Inflammatory macrophage treated with lipopolysaccharide for 4 hours (primary cell): ENCODE results near the gene PANK2.
A peak's percentile ranks its signal among the peaks of the same experiment; 100 is the strongest.
"Not testable (repeated sequence)": the region's sequence is repeated elsewhere in the genome, so short reads cannot be mapped to it uniquely, and the experiment has no call there.

Source experiments
- DNase-seq: peaks from one replicate; pipeline ENCODE4 v3.0.0-alpha.2; 2020

PANK2 gene

GRCh38 chr20:3871550-3872265, 17.5 kb upstream of the PANK2 start:
- DNase-seq: no peak

GRCh38 chr20:3873507-3873906, 15.7 kb upstream of the PANK2 start:
- DNase-seq: no peak

GRCh38 chr20:3874194-3874844, 14.9 kb upstream of the PANK2 start:
- no peak for DNase-seq

GRCh38 chr20:3875378-3875974, 13.7 kb upstream of the PANK2 start:
- DNase-seq: no peak

GRCh38 chr20:3876000-3876399, 13.2 kb upstream of the PANK2 start:
- DNase-seq: no peak

GRCh38 chr20:3876676-3877075, 12.5 kb upstream of the PANK2 start:
- DNase-seq: no peak

GRCh38 chr20:3878921-3879274, 10.3 kb upstream of the PANK2 start:
- not testable (repeated sequence) for DNase-seq

- DNase-seq: no peak
Observed at GRCh38 chr20:3885715-3886114, 3.5 kb upstream of the PANK2 start.

GRCh38 chr20:3887876-3888620, 1.1 kb upstream of the PANK2 start:
- peak; percentile 47 for DNase-seq

- DNase-seq: peak; percentile 50
Observed at GRCh38 chr20:3889489-3890397, 556 bp downstream of the PANK2 start.

- DNase-seq: peak; percentile 73
Observed at GRCh38 chr20:3890398-3890751, 1.2 kb downstream of the PANK2 start.

- DNase-seq: peak; percentile 4
Observed at GRCh38 chr20:3890999-3891929, 2.1 kb downstream of the PANK2 start.

GRCh38 chr20:3894796-3895195, 5.6 kb downstream of the PANK2 start:
- peak; percentile 10 for DNase-seq

GRCh38 chr20:3896302-3896701, 7.1 kb downstream of the PANK2 start:
- DNase-seq: no peak

GRCh38 chr20:3896853-3897583, 7.8 kb downstream of the PANK2 start:
- DNase-seq: no peak

- not testable (repeated sequence) for DNase-seq
Observed at GRCh38 chr20:3898181-3898580, 9.0 kb downstream of the PANK2 start.

GRCh38 chr20:3898639-3899038, 9.5 kb downstream of the PANK2 start:
- no peak for DNase-seq

- no peak for DNase-seq
Observed at GRCh38 chr20:3900187-3900604, 11.0 kb downstream of the PANK2 start.

- peak; percentile 91 for DNase-seq
Observed at GRCh38 chr20:3901028-3901705, 12.0 kb downstream of the PANK2 start.
